ENCODE results near the gene PTMA. TPM values are rescaled to one million over a fixed set of nuclear protein-coding genes. Genes with fewer than 3 reads are reported as not detected.
A peak's percentile ranks its signal among the peaks of the same experiment; 100 is the strongest.

The PTMA gene
- total RNA-seq, 2 experiments from 2014 or later = 1,404 to 1,416 TPM

DNA sequence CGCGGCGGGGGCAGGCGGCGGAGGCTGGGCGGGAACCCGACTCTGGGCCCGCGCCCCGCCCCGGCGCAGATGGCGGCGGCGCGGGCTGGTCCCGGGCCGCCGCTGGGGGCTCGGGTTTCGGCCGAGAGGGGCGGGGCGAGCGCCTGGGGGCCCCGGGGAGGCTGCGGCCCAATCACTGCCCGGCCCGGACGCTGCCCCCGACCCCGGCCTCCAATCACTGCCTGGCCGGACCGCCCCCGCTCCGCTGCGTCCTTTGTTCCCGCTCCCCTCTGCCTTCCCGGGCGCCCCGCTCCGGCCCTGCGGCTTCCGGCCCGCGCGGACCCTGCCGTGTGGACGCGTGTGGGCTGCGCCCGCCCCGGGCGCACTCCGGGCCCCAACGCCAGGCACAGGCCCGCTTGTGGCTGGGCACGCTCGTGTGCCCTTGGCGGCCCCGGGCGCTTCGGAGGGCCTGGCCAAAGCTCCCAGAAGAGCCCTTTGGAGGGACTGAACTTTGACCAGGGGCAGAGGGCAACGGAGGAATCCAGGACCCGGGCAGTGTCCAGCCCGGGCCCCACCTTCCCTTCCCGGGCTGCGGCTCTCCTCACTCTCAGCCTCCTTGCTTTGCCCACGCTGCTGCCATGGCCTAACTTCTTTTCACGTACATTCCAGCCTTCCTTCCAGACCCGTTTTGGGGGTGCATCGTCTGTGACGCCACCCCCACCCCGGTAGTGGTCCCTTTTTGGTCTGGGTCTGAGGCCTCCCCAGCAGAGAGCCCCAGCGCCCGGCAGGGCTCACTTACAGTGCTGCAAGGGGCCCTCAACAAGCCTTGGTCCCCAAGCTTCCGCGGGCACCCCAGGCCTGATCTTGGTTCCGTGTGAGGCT is 27.1 kb upstream of the PTMA start:
- no peak overlapping the region for H3K27ac Mint-ChIP-seq
- DNase-seq = no peak
- POLR2A ChIA-PET = interaction anchor here (1.0 to 1.7 kb wide), 2 partner anchors 33 to 34 kb away, joined by 4 to 5 read pairs; no protein-coding TSS in a partner anchor

DNA sequence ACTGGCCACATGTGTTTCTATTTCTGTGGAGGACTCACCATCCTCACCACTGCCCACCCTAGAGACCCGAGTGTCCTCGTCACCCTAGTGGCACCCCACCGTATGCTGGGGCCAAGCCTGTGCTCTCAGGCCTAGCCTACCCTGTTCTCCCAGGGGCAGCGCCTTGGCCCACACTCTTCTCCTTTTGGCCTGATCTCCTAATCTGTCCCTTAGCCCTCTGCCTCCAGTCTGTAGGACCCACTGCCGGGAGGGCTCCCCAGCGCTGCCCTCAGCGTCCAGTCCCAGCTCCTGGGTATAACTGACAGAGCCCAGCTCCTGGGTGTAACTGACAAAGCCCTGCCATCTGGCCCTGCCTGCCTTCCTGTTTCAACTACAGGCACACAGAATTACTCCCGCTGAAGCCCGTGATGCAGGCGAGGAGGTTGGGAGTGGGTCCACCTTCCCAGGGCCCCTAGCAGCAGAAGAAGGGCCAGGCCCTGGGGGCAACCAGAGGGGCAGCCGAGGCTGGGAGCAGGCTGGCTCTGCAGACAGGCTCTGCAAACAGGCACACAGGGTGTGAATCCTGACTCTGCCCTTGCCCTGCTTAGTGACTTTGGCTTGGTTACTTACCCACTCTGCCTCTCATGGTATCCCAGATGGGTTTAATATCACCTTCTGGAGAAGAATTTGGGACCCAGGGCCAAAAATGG is 25.6 kb upstream of the PTMA start:
- Mint-ChIP-seq H3K27ac (peak overlapping the region; percentile 34), H3K9me3 (no peaks in the 10 kb centered on the region), H3K36me3 (no peaks in the 10 kb centered on the region), H3K27me3 (peaks cover 24% of the 10 kb centered on the region), H3K4me1 (peaks cover 9% of the 10 kb centered on the region), H3K4me3 (no peak overlapping the region)
- ATAC-seq (ENCODE audit: low read depth) = no peak
- DNase-seq = no peak
- POLR2A ChIA-PET = interaction anchor here (0.9 to 2.5 kb wide), 2 partner anchors 25 to 34 kb away, joined by 4 to 13 read pairs; partner anchors contain the start of gene PTMA

More for the DNA sequence above, 27.1 kb upstream of the PTMA start:
- Mint-ChIP-seq H3K36me3 (no peaks in the 10 kb centered on the region), H3K9me3 (no peaks in the 10 kb centered on the region), H3K4me1 (peaks cover 8% of the 10 kb centered on the region), H3K4me3 (peak overlapping the region; percentile 57), H3K27me3 (peaks cover 25% of the 10 kb centered on the region)
- ATAC-seq (ENCODE audit: low read depth) = peak; percentile 14

DNA sequence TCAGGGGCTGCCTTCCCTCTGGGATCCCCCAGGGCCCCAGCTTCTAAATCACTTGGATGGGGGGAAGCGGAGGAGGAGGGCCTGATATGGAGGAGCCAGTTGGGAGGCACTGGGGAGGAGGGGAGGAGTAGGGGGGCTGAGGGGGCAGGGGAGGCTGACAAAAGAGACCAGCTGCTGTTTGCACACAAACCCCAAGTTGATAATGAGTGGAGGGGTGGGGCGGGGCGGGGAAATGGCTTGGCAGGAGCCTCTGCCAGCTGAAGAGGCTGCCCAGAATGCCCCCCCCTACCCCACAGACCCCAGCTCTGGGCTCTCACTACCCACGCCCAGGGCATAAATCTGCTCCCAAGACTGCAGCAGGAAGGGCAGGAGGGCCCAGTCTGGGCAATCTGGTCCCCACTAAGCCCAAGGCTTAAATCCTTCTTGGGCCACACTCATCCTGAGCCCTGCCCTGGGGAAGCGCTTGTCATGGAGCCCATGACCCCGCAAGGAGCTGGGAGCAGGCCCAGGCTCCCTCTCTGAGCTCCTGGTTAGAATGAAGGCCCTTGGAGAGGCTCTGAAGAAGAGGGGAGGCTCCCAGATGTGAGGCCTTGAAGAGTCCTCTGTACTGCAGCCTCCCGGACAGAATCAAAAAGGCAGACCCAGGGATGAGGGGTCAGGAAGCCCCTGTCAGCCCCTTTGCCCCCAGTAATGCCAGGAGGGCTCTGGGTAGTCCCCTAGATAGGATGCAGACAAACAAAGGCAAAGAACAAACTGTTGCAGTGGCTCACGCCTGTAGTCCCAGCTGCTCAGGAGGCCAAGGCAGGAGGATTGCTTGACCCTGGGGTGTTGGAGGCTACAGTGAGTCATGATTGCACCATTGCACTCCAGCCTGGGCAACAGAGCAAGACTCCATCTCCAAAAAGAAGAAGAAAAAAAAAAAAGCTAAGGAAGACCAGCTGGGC is 24.8 kb upstream of the PTMA start:
- Mint-ChIP-seq H3K9me3 (no peaks in the 10 kb centered on the region), H3K36me3 (no peaks in the 10 kb centered on the region), H3K4me3 (no peak overlapping the region), H3K27me3 (peaks cover 23% of the 10 kb centered on the region), H3K27ac (no peak overlapping the region), H3K4me1 (peaks cover 8% of the 10 kb centered on the region)
- DNase-seq = no peak
- no peak for ATAC-seq (ENCODE audit: low read depth)
- POLR2A ChIA-PET = interaction anchor here (0.9 to 2.5 kb wide), 4 partner anchors 21 to 31 kb away, joined by 3 to 13 read pairs (median 8); partner anchors contain the start of gene PTMA

DNA sequence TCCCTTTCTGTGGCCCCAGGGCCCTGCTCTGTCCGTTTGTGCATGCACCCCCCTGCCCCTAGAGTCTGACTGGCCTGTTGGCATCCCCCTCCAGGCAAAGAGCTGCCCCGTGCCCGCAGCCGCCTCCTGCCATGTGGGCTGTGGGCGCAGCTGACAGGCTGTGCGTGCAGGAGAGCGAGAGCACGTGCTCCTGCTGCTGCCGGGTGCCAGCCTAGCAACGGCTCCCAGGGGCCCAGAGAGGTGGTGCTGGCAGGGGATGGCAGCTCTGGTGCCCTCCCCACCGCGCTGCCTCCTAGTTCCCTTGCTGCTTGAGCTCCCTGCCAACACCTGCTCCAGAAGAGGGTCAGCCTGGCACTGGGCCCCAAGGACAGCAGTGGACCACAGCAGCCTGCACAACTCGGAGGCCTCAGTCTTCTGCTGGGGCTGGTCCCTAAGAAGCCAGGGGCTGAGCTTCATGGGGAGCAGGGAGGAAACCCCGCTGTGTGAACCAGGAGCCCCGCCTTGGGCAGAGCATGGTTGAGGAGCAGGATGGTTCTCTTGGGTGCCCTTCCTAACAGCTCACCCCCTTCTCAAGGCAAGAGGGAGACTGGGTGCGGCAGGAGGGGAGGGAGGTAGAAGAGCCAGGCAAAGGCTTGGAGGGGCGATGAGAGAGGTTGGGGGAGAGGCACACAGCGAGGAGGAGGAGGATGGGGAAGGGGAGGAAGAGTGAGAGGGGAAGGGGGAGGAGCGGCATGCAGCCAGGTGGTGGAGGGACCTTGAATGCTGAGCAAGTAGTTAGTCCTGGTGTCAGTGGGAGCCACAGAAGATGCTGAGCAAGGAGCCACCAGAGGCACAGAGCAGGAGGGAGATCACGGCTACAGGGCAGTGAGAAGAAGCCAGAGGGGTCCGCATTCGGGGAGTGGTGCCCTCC is 23.8 kb upstream of the PTMA start:
- Mint-ChIP-seq H3K27me3 (peaks cover 21% of the 10 kb centered on the region), H3K9me3 (no peaks in the 10 kb centered on the region), H3K27ac (no peak overlapping the region), H3K36me3 (no peaks in the 10 kb centered on the region), H3K4me1 (peaks cover 8% of the 10 kb centered on the region), H3K4me3 (no peak overlapping the region)
- no peak for DNase-seq
- ATAC-seq (ENCODE audit: low read depth) = no peak
- POLR2A ChIA-PET = interaction anchor here (0.9 to 2.5 kb wide), 5 partner anchors 10 to 30 kb away, joined by 3 to 13 read pairs (median 4); partner anchors contain the start of gene PTMA

DNA sequence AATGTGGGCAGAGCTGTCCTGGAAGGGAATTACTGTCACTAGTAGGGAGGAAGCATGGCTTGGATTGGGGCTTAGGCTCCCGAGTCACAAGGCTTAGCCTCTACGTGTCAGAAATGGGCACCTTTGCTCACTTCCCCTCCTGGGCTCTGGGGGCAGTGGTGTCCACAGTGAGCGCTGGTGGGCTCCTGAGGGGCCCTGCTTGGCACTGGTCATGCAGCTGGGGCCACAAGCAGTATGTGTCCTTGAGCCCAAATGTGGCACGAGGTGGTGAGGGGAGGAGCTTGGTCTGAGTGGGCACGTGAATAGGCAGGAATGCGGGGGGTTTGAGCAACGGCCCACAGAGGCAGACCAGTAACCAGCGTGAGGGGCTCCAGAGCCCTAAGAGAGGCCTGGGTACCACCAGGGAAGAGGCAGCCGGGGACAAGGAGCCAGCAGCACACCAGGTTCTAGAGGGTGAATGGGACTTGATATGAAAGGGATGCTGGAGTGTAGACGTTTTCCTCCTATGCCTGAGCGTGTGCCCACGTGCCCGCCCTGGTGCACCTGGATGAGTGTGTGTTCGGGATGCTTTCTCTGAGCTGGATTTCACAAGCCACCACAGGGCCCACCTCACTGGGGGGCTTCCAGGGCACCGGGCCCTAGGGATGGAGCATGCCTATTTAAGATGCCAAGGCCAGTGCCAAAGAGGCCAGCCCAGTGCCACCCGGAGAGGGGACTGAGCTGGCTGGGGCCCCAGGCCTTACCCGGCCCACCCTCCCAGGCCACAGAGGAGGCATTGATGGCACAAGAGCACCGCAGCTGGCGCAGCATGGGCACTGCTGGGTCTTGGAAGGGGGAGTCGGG is 22.8 kb upstream of the PTMA start:
- peaks cover 16% of the 10 kb centered on the region for H3K27me3 Mint-ChIP-seq
- H3K4me3 Mint-ChIP-seq = no peak overlapping the region
- ATAC-seq (ENCODE audit: low read depth) = no peak
- H3K9me3 Mint-ChIP-seq = no peaks in the 10 kb centered on the region
- H3K4me1 Mint-ChIP-seq = peaks cover 8% of the 10 kb centered on the region
- no peak for DNase-seq
- no peaks in the 10 kb centered on the region for H3K36me3 Mint-ChIP-seq
- POLR2A ChIA-PET = interaction anchor here (1.0 to 2.2 kb wide), 3 partner anchors 9 to 29 kb away, joined by 3 to 13 read pairs (median 4); no protein-coding TSS in a partner anchor
- H3K27ac Mint-ChIP-seq = peak overlapping the region; percentile 80

DNA sequence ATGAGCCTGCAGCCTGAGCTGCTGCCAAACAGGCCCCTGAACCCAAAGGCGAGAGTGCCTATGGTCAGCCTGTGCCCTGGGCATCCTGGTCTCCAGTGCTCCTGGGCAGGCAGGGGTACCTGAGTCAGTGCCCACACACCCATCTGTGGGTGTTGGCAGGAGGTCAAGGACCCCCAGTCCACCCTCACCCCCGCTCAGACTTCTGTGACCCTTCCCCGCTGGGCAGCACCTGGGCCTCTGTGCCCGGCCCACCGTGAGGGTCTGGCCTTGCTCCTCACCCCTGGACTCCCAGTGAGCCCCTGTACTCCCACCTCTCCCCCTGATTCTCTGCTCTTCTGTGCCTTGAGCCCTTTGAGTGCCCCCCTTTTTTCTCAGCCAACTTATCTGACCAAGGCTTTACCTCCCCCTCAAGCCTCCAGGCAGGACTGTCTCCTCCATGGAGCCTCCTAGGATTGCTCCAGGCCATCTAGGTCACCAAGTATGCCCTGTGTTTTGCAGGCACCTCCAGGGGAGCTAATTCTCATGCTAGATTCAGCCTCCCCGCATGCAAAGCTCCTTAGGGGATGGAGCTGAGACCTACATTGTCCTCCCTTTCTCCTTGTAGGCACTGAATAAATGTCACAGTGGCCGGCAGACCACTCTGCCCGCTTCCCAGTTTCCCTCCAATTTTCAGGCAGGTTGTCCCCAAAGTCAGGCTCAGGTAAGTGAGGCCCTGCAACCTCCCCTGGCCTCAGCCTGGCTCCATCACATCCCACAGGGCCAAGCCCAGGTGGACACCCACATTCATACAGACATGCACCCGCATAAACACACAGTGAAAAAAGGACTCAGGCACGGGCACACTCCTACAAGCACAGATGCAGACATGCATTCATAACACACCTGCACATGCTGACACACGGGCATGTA is 21.9 kb upstream of the PTMA start:
- H3K36me3 Mint-ChIP-seq = no peaks in the 10 kb centered on the region
- H3K4me1 Mint-ChIP-seq = peaks cover 8% of the 10 kb centered on the region
- DNase-seq (no peak), ATAC-seq (ENCODE audit: low read depth) (no peak)
- no peaks in the 10 kb centered on the region for H3K9me3 Mint-ChIP-seq
- peak overlapping the region; percentile 43 for H3K27ac Mint-ChIP-seq
- peaks cover 16% of the 10 kb centered on the region for H3K27me3 Mint-ChIP-seq
- POLR2A ChIA-PET = interaction anchor here (1.0 to 1.8 kb wide), 3 partner anchors 20 to 29 kb away, joined by 4 to 10 read pairs (median 4); partner anchors contain the start of gene PTMA
- no peak overlapping the region for H3K4me3 Mint-ChIP-seq

DNA sequence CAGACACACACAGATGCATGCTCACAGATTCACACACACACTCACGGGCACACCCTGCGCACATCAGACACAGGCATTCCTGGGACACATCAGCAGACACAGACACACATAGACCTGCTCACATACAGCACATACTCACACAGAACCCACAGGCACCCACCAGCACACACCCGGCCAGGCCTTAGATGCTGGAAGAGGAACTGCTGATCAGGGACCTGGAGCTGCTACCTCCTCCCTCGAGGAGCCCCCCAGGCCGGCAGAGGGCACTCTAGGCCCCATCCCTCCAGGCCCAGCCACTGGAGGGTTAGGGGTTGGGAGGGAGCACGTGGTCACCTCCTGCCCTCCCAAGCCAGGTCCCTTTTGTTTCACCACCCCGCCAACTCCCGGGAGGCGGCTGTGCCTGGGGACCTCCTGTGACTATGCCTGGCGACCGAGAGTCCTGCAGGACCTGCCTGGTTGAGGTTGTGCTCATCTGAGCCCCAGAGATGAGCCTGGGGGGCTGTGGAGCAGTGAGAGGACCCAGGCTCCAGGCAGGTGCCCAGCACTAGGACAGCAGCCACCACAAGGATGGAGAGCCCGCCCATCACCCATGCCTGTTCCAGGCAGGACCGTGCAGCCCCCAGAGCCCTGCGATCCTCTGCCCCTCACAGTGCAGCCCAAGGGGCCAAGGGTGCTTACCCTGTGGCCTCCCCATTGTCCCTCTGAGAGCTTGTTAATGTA is 21.0 kb upstream of the PTMA start:
- Mint-ChIP-seq H3K36me3 (no peaks in the 10 kb centered on the region), H3K27ac (peak overlapping the region; percentile 43), H3K4me3 (no peak overlapping the region), H3K4me1 (peaks cover 9% of the 10 kb centered on the region), H3K9me3 (no peaks in the 10 kb centered on the region), H3K27me3 (peaks cover 7% of the 10 kb centered on the region)
- POLR2A ChIA-PET = interaction anchor here (1.0 to 1.8 kb wide), 4 partner anchors 19 to 28 kb away, joined by 3 to 10 read pairs (median 4); partner anchors contain the start of gene PTMA
- peak; percentile 78 for DNase-seq
- ATAC-seq (ENCODE audit: low read depth) = peak; percentile 87

DNA sequence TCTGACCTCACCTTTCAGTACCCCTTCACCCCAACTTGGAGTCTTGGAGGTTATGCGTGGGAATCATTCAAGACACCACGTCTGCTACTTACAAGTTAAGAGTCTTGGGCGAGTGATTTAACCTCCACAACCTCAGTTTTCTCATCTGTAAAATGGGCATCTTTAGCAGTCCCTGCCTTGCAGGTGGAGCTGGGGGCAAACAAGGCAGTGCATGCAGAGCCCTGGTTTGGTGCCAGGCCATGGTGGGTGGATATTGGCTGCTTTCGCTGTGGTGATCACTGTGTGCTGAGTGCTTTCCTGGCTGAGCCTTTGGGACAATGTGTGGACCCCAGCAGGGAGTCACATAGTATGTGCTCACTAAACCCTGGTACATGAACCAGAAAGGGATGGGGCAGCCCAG is 20.4 kb upstream of the PTMA start:
- no peak overlapping the region for H3K27ac Mint-ChIP-seq
- peaks cover 2% of the 10 kb centered on the region for H3K27me3 Mint-ChIP-seq
- no peak for ATAC-seq (ENCODE audit: low read depth)
- H3K4me1 Mint-ChIP-seq = peaks cover 6% of the 10 kb centered on the region
- no peaks in the 10 kb centered on the region for H3K36me3 Mint-ChIP-seq
- POLR2A ChIA-PET = interaction anchor here (1.0 to 1.8 kb wide), 3 partner anchors 21 to 27 kb away, joined by 3 to 10 read pairs (median 7); partner anchors contain the start of gene PTMA
- no peak for DNase-seq
- no peak overlapping the region for H3K4me3 Mint-ChIP-seq
- H3K9me3 Mint-ChIP-seq = no peaks in the 10 kb centered on the region

DNA sequence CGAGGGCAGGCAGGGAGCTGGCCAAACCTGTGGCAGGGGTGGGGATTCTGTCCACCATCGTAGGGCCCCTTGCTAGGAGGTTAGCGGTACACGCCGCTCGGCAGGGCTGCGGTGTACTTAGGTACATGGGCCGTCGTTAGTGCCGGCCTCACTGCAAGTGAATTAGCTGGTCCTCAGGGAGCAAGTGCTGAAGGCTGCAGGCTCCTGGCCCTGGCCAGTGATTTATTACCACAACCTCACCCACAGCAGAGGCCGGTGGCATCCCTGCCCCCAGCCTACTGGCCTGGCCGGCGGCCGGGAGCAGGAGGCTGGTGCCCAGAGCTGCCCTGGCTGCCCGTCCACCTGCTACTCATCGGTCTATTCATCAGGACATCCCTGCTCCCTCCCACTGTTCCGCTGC is 19.6 kb upstream of the PTMA start:
- no peaks in the 10 kb centered on the region for H3K36me3 Mint-ChIP-seq

More for the DNA sequence above, 19.6 kb upstream of the PTMA start:
- H3K27me3 Mint-ChIP-seq = peaks cover 2% of the 10 kb centered on the region
- ATAC-seq (ENCODE audit: low read depth) (no peak), DNase-seq (no peak)
- no peak overlapping the region for H3K27ac Mint-ChIP-seq
- peaks cover 6% of the 10 kb centered on the region for H3K4me1 Mint-ChIP-seq
- no peaks in the 10 kb centered on the region for H3K9me3 Mint-ChIP-seq
- no peak overlapping the region for H3K4me3 Mint-ChIP-seq
- POLR2A ChIA-PET = interaction anchor here (1.7 to 1.9 kb wide), 2 partner anchors 15 to 26 kb away, joined by 5 to 7 read pairs; no protein-coding TSS in a partner anchor

Data from activated naive CD8-positive, alpha-beta T cell treated with anti-CD3 and anti-CD28 coated beads, Interleukin-2, amount 10 ng/mL, durations not matched to agents 7 days and 5 days (primary cell).